Vagina (tissue), 2 donors: Measurements from ENCODE around the gene POLA1. TPM values are rescaled to one million over a fixed set of nuclear protein-coding genes. Genes with fewer than 3 reads are reported as not detected.

Experiments used
- DNase-seq, 2 donors: peaks; one replicate each; pipeline ENCODE4 v3.0.0-alpha.2; 2017; ENCODE audit errors: extremely low spot score in 2 of 2
- H3K27ac ChIP-seq: fragments of 200-600 bp; sonication (generic); one replicate; pipeline ENCODE4 v1.5.1; 2019
- H3K27me3 ChIP-seq: fragments of 200-600 bp; sonication (generic); one replicate; pipeline ENCODE4 v1.5.1; 2019
- H3K36me3 ChIP-seq, 2 donors: fragments of 200-600 bp; sonication (generic); one replicate each; pipeline ENCODE4 v1.5.1; 2017 to 2019
- H3K4me1 ChIP-seq: fragments of 200-600 bp; sonication (generic); one replicate; pipeline ENCODE4 v1.5.1; 2019
- H3K4me3 ChIP-seq, 2 donors: fragments of 200-600 bp; sonication (generic); 1 replicate in 1 of 2; 2 replicates in 1 of 2; pipeline ENCODE4 v1.5.1; 2016 to 2019
- H3K9me3 ChIP-seq: fragments of 200-600 bp; sonication (generic); one replicate; pipeline ENCODE4 v1.5.1; 2019
- POLR2A ChIP-seq, 2 donors: fragments of 450-650 bp; IDR thresholded peaks; one replicate each; pipeline ENCODE4 v1.6.1; 2017; ENCODE audit warnings: antibody characterized with exemption in 2 of 2, mild to moderate bottlenecking in 2 of 2, moderate library complexity in 2 of 2
- POLR2AphosphoS5 ChIP-seq, 2 donors: sonication (generic); formaldehyde crosslinking; IDR thresholded peaks; one replicate each; pipeline ENCODE4 v1.9.0; 2017; ENCODE audit warnings: antibody characterized with exemption in 2 of 2, mild to moderate bottlenecking in 2 of 2, low read depth in 1 of 2; ENCODE audit not compliant: insufficient read depth in 1 of 2
- intact Hi-C: fragments of 100-400 bp; cut with DNase I; formaldehyde crosslinking; loops from one replicate; pipeline ENCODE4 v1.15.1; 2023
- total RNA-seq: library from RNA; depleted of rRNA; stranded (reverse); fragments of >200 nt; gene quantifications from one replicate; pipeline ENCODE4 v1.2.3, GENCODE V29; 2016
- TF ChIP-seq, protein P1 (sequence below), 3 experiments: fragments of 450-650 bp in 2 of 3; fragments of 200-600 bp in 1 of 3; sonication (generic) in 1 of 3; IDR thresholded peaks; one replicate each; pipeline ENCODE4 v1.5.1; 2017 to 2019; ENCODE audit warnings: antibody characterized with exemption in 3 of 3, mild to moderate bottlenecking in 2 of 3, moderate library complexity in 2 of 3

POLA1 gene
- total RNA-seq, 1 donor from 2014 or later = 17.2 TPM

DNA sequence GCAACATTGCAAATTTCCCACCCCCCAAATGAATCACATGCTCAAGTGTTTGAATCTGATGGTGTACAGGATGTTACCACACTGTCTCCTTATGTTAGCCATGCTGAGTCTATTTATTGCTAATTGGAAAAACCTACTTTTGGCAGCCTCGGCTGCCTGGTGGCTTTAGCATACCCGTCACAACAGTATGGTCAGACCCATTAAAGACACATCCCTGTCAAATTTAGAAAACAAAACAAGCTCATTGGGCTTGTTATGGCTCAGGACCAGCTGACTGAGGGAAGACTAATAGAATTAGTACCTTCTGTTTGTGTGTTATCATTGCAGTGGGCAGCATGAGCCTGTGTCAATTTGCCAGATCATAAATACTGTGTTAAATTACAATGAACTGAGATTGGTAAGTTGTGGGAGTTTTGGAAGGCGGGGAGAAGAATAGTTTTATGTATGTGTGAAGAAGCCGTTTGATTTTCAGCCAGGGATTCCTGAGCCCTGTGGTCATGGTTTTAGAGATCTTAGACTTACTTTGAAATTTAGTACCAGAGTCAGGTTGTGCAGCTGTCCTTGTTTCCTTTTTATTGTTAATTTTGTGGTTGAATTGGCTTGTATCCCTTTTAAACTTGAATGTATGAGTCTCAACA is 66.8 kb downstream of the POLA1 start:
- TF ChIP-seq POLR2AphosphoS5 (IDR thresholded peaks at IDR 0.05; ENCODE audit: insufficient read depth in 1 of 2, low read depth in 1 of 2) (no peak), POLR2A (IDR thresholded peaks at IDR 0.05) (no peak)
- TF ChIP-seq, protein P1, sequence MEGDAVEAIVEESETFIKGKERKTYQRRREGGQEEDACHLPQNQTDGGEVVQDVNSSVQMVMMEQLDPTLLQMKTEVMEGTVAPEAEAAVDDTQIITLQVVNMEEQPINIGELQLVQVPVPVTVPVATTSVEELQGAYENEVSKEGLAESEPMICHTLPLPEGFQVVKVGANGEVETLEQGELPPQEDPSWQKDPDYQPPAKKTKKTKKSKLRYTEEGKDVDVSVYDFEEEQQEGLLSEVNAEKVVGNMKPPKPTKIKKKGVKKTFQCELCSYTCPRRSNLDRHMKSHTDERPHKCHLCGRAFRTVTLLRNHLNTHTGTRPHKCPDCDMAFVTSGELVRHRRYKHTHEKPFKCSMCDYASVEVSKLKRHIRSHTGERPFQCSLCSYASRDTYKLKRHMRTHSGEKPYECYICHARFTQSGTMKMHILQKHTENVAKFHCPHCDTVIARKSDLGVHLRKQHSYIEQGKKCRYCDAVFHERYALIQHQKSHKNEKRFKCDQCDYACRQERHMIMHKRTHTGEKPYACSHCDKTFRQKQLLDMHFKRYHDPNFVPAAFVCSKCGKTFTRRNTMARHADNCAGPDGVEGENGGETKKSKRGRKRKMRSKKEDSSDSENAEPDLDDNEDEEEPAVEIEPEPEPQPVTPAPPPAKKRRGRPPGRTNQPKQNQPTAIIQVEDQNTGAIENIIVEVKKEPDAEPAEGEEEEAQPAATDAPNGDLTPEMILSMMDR (IDR thresholded peaks at IDR 0.05) = no peak
- no peak overlapping the region for H3K27ac ChIP-seq
- no peaks in the 10 kb centered on the region for H3K9me3 ChIP-seq
- H3K4me1 ChIP-seq = no peaks in the 10 kb centered on the region
- no peaks in the 10 kb centered on the region for H3K27me3 ChIP-seq
- intact Hi-C loops = no loop called here
- H3K36me3 ChIP-seq = no peaks in the 10 kb centered on the region
- H3K4me3 ChIP-seq = no peak overlapping the region
- DNase-seq = no peak

DNA sequence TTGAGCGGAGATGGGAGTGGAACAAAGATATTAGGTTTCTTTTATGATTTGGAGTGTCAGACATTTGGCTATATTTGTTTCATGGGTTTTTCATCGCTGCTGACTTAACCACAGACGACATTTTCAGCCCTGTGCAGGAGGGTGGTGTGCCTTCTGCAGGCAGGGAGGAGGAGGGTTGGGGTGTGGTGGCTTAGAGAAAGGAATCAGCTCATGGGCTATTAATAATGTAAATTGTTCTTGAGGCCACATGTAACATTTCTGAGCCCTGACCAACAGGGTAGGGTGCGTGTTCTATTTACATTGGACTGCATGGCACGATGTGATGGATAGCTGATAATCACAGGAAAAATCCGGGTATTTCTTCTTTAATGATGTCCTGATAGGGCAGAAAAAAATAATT is 67.6 kb downstream of the POLA1 start:
- no peak for DNase-seq
- H3K27ac ChIP-seq = no peak overlapping the region
- no peaks in the 10 kb centered on the region for H3K27me3 ChIP-seq
- no peak for TF ChIP-seq POLR2AphosphoS5 (IDR thresholded peaks at IDR 0.05; ENCODE audit: insufficient read depth in 1 of 2, low read depth in 1 of 2)
- no peak for TF ChIP-seq POLR2A (IDR thresholded peaks at IDR 0.05)
- TF ChIP-seq, protein P1 (IDR thresholded peaks at IDR 0.05) = no peak
- intact Hi-C loops = no loop called here
- no peaks in the 10 kb centered on the region for H3K4me1 ChIP-seq
- no peaks in the 10 kb centered on the region for H3K9me3 ChIP-seq
- no peaks in the 10 kb centered on the region for H3K36me3 ChIP-seq
- no peak overlapping the region for H3K4me3 ChIP-seq

DNA sequence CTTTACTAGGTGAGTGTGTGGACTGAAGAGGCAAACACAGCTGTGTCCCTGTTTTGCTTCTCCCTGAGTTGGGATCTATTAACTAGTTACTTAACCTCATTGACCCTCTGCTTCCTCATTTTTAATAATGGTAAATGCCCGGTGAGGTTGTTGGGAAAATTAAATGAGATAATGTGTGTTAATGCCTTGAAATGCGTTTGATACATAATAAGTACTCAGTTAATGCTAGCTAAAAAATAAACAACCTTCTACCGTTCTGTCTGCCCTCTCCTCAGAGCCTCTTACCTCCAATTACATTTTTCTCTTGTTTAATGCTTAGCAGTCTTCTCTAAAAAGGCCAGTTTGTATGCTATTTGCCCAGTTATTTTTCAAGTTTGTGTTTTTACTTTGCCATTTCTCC is 70.3 kb downstream of the POLA1 start:
- H3K27ac ChIP-seq = no peak overlapping the region
- no peaks in the 10 kb centered on the region for H3K36me3 ChIP-seq
- H3K9me3 ChIP-seq = no peaks in the 10 kb centered on the region
- no peak for DNase-seq
- no peak overlapping the region for H3K4me3 ChIP-seq
- H3K4me1 ChIP-seq = no peaks in the 10 kb centered on the region
- intact Hi-C loops = no loop called here
- H3K27me3 ChIP-seq = no peaks in the 10 kb centered on the region
- TF ChIP-seq POLR2AphosphoS5 (IDR thresholded peaks at IDR 0.05; ENCODE audit: insufficient read depth in 1 of 2, low read depth in 1 of 2) (no peak), POLR2A (IDR thresholded peaks at IDR 0.05) (no peak)
- TF ChIP-seq, protein P1 (IDR thresholded peaks at IDR 0.05) = no peak

DNA sequence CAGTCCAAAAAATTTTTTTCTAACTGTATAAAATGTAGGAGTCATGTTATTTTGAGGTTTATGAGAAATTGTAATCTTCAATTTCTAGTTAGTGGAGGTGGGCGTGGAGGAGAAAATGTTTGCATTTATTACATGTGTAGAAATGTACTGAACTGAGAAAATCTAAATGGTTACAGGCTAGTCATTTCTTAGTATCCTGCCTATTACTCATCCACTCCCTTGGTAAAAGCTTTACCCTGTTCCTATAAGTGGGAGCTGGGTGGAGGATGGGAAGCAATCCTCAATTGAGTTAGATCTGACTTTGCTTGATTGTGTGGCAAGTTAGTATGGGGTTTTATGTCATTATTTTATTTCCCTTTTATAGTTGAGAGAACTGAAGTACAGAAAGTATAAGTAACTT is 73.8 kb downstream of the POLA1 start:
- no peak for DNase-seq
- no peaks in the 10 kb centered on the region for H3K27me3 ChIP-seq
- H3K4me3 ChIP-seq = no peak overlapping the region
- no peaks in the 10 kb centered on the region for H3K4me1 ChIP-seq
- intact Hi-C loops = no loop called here
- H3K36me3 ChIP-seq = no peaks in the 10 kb centered on the region
- TF ChIP-seq POLR2AphosphoS5 (IDR thresholded peaks at IDR 0.05; ENCODE audit: insufficient read depth in 1 of 2, low read depth in 1 of 2) (no peak), POLR2A (IDR thresholded peaks at IDR 0.05) (no peak)
- TF ChIP-seq, protein P1 (IDR thresholded peaks at IDR 0.05) = no peak
- no peak overlapping the region for H3K27ac ChIP-seq
- no peaks in the 10 kb centered on the region for H3K9me3 ChIP-seq

DNA sequence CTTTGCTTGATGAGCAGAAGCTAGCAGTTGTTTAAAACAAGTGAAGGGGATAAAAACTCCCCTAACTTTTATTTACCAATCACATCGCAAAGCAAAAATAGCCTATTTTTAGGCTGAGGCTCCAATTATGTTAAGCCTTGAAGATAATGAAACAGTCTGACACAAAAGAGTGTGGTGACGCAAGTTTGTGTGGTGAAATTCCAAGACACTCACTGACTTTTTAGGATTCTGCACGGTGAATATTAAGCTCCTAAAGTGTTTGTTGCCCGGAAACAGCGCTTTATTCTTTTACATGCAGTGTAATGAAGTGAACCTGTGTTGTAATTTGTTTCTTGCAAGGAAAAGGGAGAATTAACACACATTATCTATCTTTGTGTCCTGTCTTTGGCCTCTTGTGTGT is 74.8 kb downstream of the POLA1 start:
- Histone ChIP-seq H3K9me3 (no peaks in the 10 kb centered on the region), H3K36me3 (no peaks in the 10 kb centered on the region)
- no peak for TF ChIP-seq POLR2AphosphoS5 (IDR thresholded peaks at IDR 0.05; ENCODE audit: insufficient read depth in 1 of 2, low read depth in 1 of 2)
- TF ChIP-seq, protein P1 (IDR thresholded peaks at IDR 0.05) = no peak
- TF ChIP-seq POLR2A (IDR thresholded peaks at IDR 0.05) = no peak

More for the DNA sequence above, 74.8 kb downstream of the POLA1 start:
- H3K4me3 ChIP-seq = no peak overlapping the region
- no peak overlapping the region for H3K27ac ChIP-seq
- no peak for DNase-seq
- H3K27me3 ChIP-seq = no peaks in the 10 kb centered on the region
- intact Hi-C loops = no loop called here
- no peaks in the 10 kb centered on the region for H3K4me1 ChIP-seq
